Amniotic epithelial cell (primary cell): ENCODE results near the gene TXNDC16.

Experiments
- DNase-seq: peaks from one replicate; pipeline ENCODE4 v3.0.0-alpha.2; 2010; ENCODE audit warnings: low read depth

Gene TXNDC16

GRCh38 chr14:52391881-52392615 is 160.3 kb downstream of the TXNDC16 start:
- peak; percentile 15 for DNase-seq
